ENCODE data around the gene RUNX2. TPM values are rescaled to one million over a fixed set of nuclear protein-coding genes. Genes with fewer than 3 reads are reported as not detected.

The RUNX2 gene
- total RNA-seq, 1 donor from 2014 or later = 0.09 TPM

GRCh38 chr6:45666846-45667245, 338.7 kb downstream of the RUNX2 start:
- Histone ChIP-seq H3K36me3 (no peaks in the 10 kb centered on the region), H3K9me3 (ENCODE audit: low read depth) (no peaks in the 10 kb centered on the region), H3K4me1 (peaks cover 26% of the 10 kb centered on the region), H3K27ac (no peak overlapping the region), H4K20me1 (ENCODE audit: low read depth) (no peaks in the 10 kb centered on the region), H3K4me2 (peak overlapping the region; percentile 33), H2AFZ (replicated peaks) (peak overlapping the region; percentile 57), H3K27me3 (peaks cover 35% of the 10 kb centered on the region), H3K9ac (no peak overlapping the region), H3K79me2 (ENCODE audit: low read depth) (no peaks in the 10 kb centered on the region), H3K4me3 (no peak overlapping the region), H3F3A (ENCODE audit: low read depth) (peaks cover 11% of the 10 kb centered on the region)
- Mint-ChIP-seq H3K27me3 (ENCODE audit: insufficient read depth, low read depth) (peaks cover 28% of the 10 kb centered on the region), H3K27ac (no peak overlapping the region), H3K36me3 (peaks cover 2% of the 10 kb centered on the region), H3K4me1 (peaks cover 31% of the 10 kb centered on the region), H3K4me3 (peak overlapping the region; percentile 3), H3K9me3 (peaks cover 5% of the 10 kb centered on the region)
- TF ChIP-seq, protein P1, sequence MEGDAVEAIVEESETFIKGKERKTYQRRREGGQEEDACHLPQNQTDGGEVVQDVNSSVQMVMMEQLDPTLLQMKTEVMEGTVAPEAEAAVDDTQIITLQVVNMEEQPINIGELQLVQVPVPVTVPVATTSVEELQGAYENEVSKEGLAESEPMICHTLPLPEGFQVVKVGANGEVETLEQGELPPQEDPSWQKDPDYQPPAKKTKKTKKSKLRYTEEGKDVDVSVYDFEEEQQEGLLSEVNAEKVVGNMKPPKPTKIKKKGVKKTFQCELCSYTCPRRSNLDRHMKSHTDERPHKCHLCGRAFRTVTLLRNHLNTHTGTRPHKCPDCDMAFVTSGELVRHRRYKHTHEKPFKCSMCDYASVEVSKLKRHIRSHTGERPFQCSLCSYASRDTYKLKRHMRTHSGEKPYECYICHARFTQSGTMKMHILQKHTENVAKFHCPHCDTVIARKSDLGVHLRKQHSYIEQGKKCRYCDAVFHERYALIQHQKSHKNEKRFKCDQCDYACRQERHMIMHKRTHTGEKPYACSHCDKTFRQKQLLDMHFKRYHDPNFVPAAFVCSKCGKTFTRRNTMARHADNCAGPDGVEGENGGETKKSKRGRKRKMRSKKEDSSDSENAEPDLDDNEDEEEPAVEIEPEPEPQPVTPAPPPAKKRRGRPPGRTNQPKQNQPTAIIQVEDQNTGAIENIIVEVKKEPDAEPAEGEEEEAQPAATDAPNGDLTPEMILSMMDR (IDR thresholded peaks at IDR 0.05) = no peak
- TF ChIP-seq EZH2phosphoT487 (IDR thresholded peaks at IDR 0.05) = no peak
- DNase-seq (ENCODE audit: low spot score) = no peak

DNA sequence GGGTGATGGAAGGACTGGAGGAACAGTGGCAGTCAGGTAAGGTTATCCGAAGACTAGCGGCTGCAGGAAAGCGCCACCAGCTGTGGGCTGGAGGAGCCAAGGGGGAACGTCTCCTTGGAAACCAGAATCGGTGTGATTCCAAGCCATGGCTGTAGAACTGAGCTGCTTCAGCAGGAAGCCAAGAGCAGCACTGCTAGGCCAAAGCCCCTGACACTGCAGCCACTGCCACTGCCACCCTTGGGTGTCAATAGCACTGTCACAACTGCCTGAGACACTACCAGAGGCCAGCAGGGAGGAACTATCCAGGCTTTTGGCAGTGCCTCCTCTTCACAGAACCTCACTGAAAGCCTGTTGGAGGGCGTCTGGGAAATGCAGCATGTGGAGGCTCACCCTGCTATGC, 339.2 kb downstream of the RUNX2 start:
- H3K27ac ChIP-seq = no peak overlapping the region
- H3K9me3 ChIP-seq (ENCODE audit: low read depth) = no peaks in the 10 kb centered on the region
- H3K79me2 ChIP-seq (ENCODE audit: low read depth) = no peaks in the 10 kb centered on the region
- H4K20me1 ChIP-seq (ENCODE audit: low read depth) = no peaks in the 10 kb centered on the region
- Mint-ChIP-seq H3K27ac (no peak overlapping the region), H3K9me3 (peaks cover 5% of the 10 kb centered on the region), H3K27me3 (ENCODE audit: insufficient read depth, low read depth) (peaks cover 27% of the 10 kb centered on the region), H3K36me3 (peaks cover 2% of the 10 kb centered on the region), H3K4me3 (peak overlapping the region; percentile 3), H3K4me1 (peaks cover 31% of the 10 kb centered on the region)
- H3K27me3 ChIP-seq = peaks cover 30% of the 10 kb centered on the region
- peak overlapping the region; percentile 57 for H2AFZ ChIP-seq (replicated peaks)
- peaks cover 11% of the 10 kb centered on the region for H3F3A ChIP-seq (ENCODE audit: low read depth)
- peaks cover 26% of the 10 kb centered on the region for H3K4me1 ChIP-seq
- no peak overlapping the region for H3K9ac ChIP-seq
- H3K4me2 ChIP-seq = peak overlapping the region; percentile 33
- DNase-seq (ENCODE audit: low spot score) = peak; percentile 40
- no peak overlapping the region for H3K4me3 ChIP-seq
- TF ChIP-seq EZH2phosphoT487 (IDR thresholded peaks at IDR 0.05) (no peak), EZH2 (IDR thresholded peaks at IDR 0.05) (no peak)
- TF ChIP-seq, protein P1 (IDR thresholded peaks at IDR 0.05) = no peak
- no peaks in the 10 kb centered on the region for H3K36me3 ChIP-seq

- Histone ChIP-seq H3K9me3 (ENCODE audit: low read depth) (no peaks in the 10 kb centered on the region), H3K27me3 (peaks cover 25% of the 10 kb centered on the region), H3K4me1 (peaks cover 26% of the 10 kb centered on the region), H2AFZ (replicated peaks) (no peak overlapping the region), H4K20me1 (ENCODE audit: low read depth) (no peaks in the 10 kb centered on the region), H3K36me3 (no peaks in the 10 kb centered on the region), H3K9ac (no peak overlapping the region), H3K4me2 (no peak overlapping the region), H3K79me2 (ENCODE audit: low read depth) (no peaks in the 10 kb centered on the region), H3K27ac (no peak overlapping the region), H3F3A (ENCODE audit: low read depth) (peaks cover 11% of the 10 kb centered on the region), H3K4me3 (no peak overlapping the region)
- peaks cover 3% of the 10 kb centered on the region for H3K9me3 Mint-ChIP-seq
- H3K27ac Mint-ChIP-seq = no peak overlapping the region
- no peak for DNase-seq (ENCODE audit: low spot score)
- no peak overlapping the region for H3K4me3 Mint-ChIP-seq
- TF ChIP-seq EZH2phosphoT487 (IDR thresholded peaks at IDR 0.05) (no peak), EZH2 (IDR thresholded peaks at IDR 0.05) (no peak)
- TF ChIP-seq, protein P1 (IDR thresholded peaks at IDR 0.05) = no peak
- peaks cover 31% of the 10 kb centered on the region for H3K4me1 Mint-ChIP-seq
- peaks cover 2% of the 10 kb centered on the region for H3K36me3 Mint-ChIP-seq
- H3K27me3 Mint-ChIP-seq (ENCODE audit: insufficient read depth, low read depth) = peaks cover 23% of the 10 kb centered on the region
These were observed 339.6 kb downstream of the RUNX2 start for GRCh38 chr6:45667766-45668165.
